Breast epithelium (tissue), 4 donors: ENCODE data around the gene RBM15. TPM values are rescaled to one million over a fixed set of nuclear protein-coding genes. Genes with fewer than 3 reads are reported as not detected.

Experiments used
- DNase-seq, 2 donors: peaks; one replicate each; pipeline ENCODE4 v3.0.0-alpha.2; 2019; ENCODE audit warnings: low spot score in 2 of 2
- H3K27ac ChIP-seq, 2 donors: fragments of 200-600 bp; sonication (generic) in 1 of 2; one replicate each; pipeline ENCODE4 v1.5.1; 2016 to 2019; ENCODE audit warnings: mild to moderate bottlenecking in 1 of 2
- H3K27me3 ChIP-seq, 2 donors: fragments of 200-600 bp; sonication (generic) in 1 of 2; one replicate each; pipeline versions ENCODE4 v1.5.1 to v1.6.0; 2017 to 2019; ENCODE audit warnings: control low read depth in 1 of 2, mild to moderate bottlenecking in 1 of 2
- H3K36me3 ChIP-seq: fragments of 200-600 bp; one replicate; pipeline ENCODE4 v1.5.1; 2019
- H3K4me1 ChIP-seq, 2 donors: fragments of 200-600 bp; sonication (generic); one replicate each; pipeline ENCODE4 v1.5.1; 2016 to 2019; ENCODE audit warnings: control low read depth in 1 of 2
- H3K4me3 ChIP-seq, 3 donors: fragments of 200-600 bp; sonication (generic); 1 replicate in 2 of 3; 2 replicates in 1 of 3; pipeline ENCODE4 v1.5.1; 2016 to 2019; ENCODE audit warnings: mild to moderate bottlenecking in 3 of 3, moderate library complexity in 2 of 3
- H3K9me3 ChIP-seq, 2 donors: fragments of 200-600 bp; sonication (generic) in 1 of 2; one replicate each; pipeline ENCODE4 v1.5.1; 2016 to 2019; ENCODE audit warnings: control low read depth in 1 of 2
- POLR2A ChIP-seq: fragments of 450-650 bp; IDR thresholded peaks from one replicate; pipeline ENCODE4 v1.6.1; 2016; ENCODE audit warnings: antibody characterized with exemption, mild to moderate bottlenecking, moderate library complexity
- POLR2AphosphoS5 ChIP-seq, 3 donors: sonication (generic); formaldehyde crosslinking; IDR thresholded peaks; one replicate each; pipeline ENCODE4 v1.6.1; 2017; ENCODE audit warnings: antibody characterized with exemption in 3 of 3
- intact Hi-C: fragments of 100-400 bp; cut with DNase I; formaldehyde crosslinking; loops from one replicate; pipeline ENCODE4 v1.15.1; 2023; ENCODE audit warnings: low total_unique reads
- total RNA-seq, 3 donors: library from RNA; depleted of rRNA; stranded (reverse); fragments of >200 nt; gene quantifications; one replicate each; pipeline ENCODE4 v1.1.0, GENCODE V29; 2016
- TF ChIP-seq, protein P1 (sequence below), 3 donors: fragments of 450-650 bp; IDR thresholded peaks; one replicate each; pipeline ENCODE4 v1.5.1; 2016 to 2017; ENCODE audit warnings: antibody characterized with exemption in 3 of 3, mild to moderate bottlenecking in 3 of 3, moderate library complexity in 3 of 3

Gene RBM15
- total RNA-seq, 3 donors from 2014 or later = 33.4 to 47.1 (median 35.4) TPM

DNA sequence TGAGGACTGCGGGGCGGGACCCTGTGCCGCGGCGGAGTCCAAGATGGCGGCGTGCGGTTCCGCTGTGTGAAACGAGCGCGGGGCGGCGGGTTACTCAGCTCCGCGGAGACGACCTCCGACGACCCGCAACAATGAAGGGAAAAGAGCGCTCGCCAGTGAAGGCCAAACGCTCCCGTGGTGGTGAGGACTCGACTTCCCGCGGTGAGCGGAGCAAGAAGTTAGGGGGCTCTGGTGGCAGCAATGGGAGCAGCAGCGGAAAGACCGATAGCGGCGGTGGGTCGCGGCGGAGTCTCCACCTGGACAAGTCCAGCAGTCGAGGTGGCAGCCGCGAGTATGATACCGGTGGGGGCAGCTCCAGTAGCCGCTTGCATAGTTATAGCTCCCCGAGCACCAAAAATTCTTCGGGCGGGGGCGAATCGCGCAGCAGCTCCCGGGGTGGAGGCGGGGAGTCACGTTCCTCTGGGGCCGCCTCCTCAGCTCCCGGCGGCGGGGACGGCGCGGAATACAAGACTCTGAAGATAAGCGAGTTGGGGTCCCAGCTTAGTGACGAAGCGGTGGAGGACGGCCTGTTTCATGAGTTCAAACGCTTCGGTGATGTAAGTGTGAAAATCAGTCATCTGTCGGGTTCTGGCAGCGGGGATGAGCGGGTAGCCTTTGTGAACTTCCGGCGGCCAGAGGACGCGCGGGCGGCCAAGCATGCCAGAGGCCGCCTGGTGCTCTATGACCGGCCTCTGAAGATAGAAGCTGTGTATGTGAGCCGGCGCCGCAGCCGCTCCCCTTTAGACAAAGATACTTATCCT lies 430 bp downstream of the RBM15 start:
- intact Hi-C loops = no loop called here
- Histone ChIP-seq H3K27ac (peak overlapping the region; percentile 89 to 99), H3K36me3 (no peaks in the 10 kb centered on the region), H3K4me3 (peak overlapping the region; percentile 85 to 94 (median 91)), H3K4me1 (peaks cover 0 to 17% of the 10 kb centered on the region in 2 donors), H3K27me3 (no peaks in the 10 kb centered on the region), H3K9me3 (no peaks in the 10 kb centered on the region)
- TF ChIP-seq, protein P1, sequence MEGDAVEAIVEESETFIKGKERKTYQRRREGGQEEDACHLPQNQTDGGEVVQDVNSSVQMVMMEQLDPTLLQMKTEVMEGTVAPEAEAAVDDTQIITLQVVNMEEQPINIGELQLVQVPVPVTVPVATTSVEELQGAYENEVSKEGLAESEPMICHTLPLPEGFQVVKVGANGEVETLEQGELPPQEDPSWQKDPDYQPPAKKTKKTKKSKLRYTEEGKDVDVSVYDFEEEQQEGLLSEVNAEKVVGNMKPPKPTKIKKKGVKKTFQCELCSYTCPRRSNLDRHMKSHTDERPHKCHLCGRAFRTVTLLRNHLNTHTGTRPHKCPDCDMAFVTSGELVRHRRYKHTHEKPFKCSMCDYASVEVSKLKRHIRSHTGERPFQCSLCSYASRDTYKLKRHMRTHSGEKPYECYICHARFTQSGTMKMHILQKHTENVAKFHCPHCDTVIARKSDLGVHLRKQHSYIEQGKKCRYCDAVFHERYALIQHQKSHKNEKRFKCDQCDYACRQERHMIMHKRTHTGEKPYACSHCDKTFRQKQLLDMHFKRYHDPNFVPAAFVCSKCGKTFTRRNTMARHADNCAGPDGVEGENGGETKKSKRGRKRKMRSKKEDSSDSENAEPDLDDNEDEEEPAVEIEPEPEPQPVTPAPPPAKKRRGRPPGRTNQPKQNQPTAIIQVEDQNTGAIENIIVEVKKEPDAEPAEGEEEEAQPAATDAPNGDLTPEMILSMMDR (IDR thresholded peaks at IDR 0.05) = peak; percentile 60 to 85 (median 77)
- TF ChIP-seq POLR2A = peak; percentile 83
- TF ChIP-seq POLR2AphosphoS5 (IDR thresholded peaks at IDR 0.05) = peak; percentile 82 to 90 (median 83)
- DNase-seq = peak; percentile 47 to 54

GRCh38 chr1:110340207-110340468 lies 961 bp downstream of the RBM15 start:
- H3K4me1 ChIP-seq = peaks cover 0 to 17% of the 10 kb centered on the region in 2 donors
- H3K27me3 ChIP-seq = no peaks in the 10 kb centered on the region
- H3K27ac ChIP-seq = peak overlapping the region; percentile 89 to 99
- intact Hi-C loops = no loop called here
- no peaks in the 10 kb centered on the region for H3K36me3 ChIP-seq
- TF ChIP-seq, protein P1 (IDR thresholded peaks at IDR 0.05) = no peak
- TF ChIP-seq POLR2AphosphoS5 (IDR thresholded peaks at IDR 0.05) (no peak), POLR2A (no peak)
- no peaks in the 10 kb centered on the region for H3K9me3 ChIP-seq
- H3K4me3 ChIP-seq = peak overlapping the region; percentile 85 to 94 (median 91)
- DNase-seq = no peak

DNA sequence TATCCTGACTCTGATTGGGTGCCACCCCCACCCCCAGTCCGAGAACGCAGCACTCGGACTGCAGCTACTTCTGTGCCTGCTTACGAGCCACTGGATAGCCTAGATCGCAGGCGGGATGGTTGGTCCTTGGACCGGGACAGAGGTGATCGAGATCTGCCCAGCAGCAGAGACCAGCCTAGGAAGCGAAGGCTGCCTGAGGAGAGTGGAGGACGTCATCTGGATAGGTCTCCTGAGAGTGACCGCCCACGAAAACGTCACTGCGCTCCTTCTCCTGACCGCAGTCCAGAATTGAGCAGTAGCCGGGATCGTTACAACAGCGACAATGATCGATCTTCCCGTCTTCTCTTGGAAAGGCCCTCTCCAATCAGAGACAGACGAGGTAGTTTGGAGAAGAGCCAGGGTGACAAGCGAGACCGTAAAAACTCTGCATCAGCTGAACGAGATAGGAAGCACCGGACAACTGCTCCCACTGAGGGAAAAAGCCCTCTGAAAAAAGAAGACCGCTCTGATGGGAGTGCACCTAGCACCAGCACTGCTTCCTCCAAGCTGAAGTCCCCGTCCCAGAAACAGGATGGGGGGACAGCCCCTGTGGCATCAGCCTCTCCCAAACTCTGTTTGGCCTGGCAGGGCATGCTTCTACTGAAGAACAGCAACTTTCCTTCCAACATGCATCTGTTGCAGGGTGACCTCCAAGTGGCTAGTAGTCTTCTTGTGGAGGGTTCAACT lies 2.1 kb downstream of the RBM15 start:
- no peak for DNase-seq
- Histone ChIP-seq H3K9me3 (no peaks in the 10 kb centered on the region), H3K27me3 (no peaks in the 10 kb centered on the region), H3K27ac (no peak overlapping the region), H3K4me3 (peak overlapping the region in 2 of 3 donors; percentile 85 to 94), H3K36me3 (no peaks in the 10 kb centered on the region), H3K4me1 (peaks cover 0 to 17% of the 10 kb centered on the region in 2 donors)
- TF ChIP-seq, protein P1 (IDR thresholded peaks at IDR 0.05) = no peak
- no peak for TF ChIP-seq POLR2A
- TF ChIP-seq POLR2AphosphoS5 (IDR thresholded peaks at IDR 0.05) = no peak
- intact Hi-C loops = no loop called here

GRCh38 chr1:110341872-110342331 lies 2.7 kb downstream of the RBM15 start:
- Histone ChIP-seq H3K4me1 (peaks cover 0 to 17% of the 10 kb centered on the region in 2 donors), H3K4me3 (peak overlapping the region in 1 of 3 donors; percentile 85), H3K36me3 (peaks cover 4% of the 10 kb centered on the region), H3K27ac (no peak overlapping the region), H3K9me3 (no peaks in the 10 kb centered on the region), H3K27me3 (no peaks in the 10 kb centered on the region)
- DNase-seq = no peak
- intact Hi-C loops = no loop called here
- no peak for TF ChIP-seq POLR2A
- no peak for TF ChIP-seq POLR2AphosphoS5 (IDR thresholded peaks at IDR 0.05)
- TF ChIP-seq, protein P1 (IDR thresholded peaks at IDR 0.05) = no peak

- Histone ChIP-seq H3K4me1 (peaks cover 0 to 17% of the 10 kb centered on the region in 2 donors), H3K36me3 (peaks cover 4% of the 10 kb centered on the region), H3K9me3 (no peaks in the 10 kb centered on the region), H3K27ac (no peak overlapping the region), H3K27me3 (no peaks in the 10 kb centered on the region), H3K4me3 (no peak overlapping the region)
- TF ChIP-seq POLR2AphosphoS5 (IDR thresholded peaks at IDR 0.05) (no peak), POLR2A (no peak)
- TF ChIP-seq, protein P1 (IDR thresholded peaks at IDR 0.05) = no peak
- intact Hi-C loops = no loop called here
- no peak for DNase-seq
These were observed 4.1 kb downstream of the RBM15 start for GRCh38 chr1:110343249-110343648.
